HepG2 (cell line): ENCODE results near the gene FCN3. TPM values are rescaled to one million over a fixed set of nuclear protein-coding genes. Genes with fewer than 3 reads are reported as not detected.

ENCODE experiments used
- ATAC-seq: fragments of 200-7000 bp; cut with Tn5 transposase; 3 replicates; pipeline ENCODE4 v1.9.1; 2020; ENCODE audit warnings: mild to moderate bottlenecking, moderate library complexity
- BruUV-seq: library from RNA; stranded (reverse); fragments of 400-500 nt; replicated peaks from 2 replicates; lab custom pipeline; 2021; lab: Mats Ljungman, UMichigan
- CTCF ChIA-PET: fragments of 300-600 bp; formaldehyde crosslinking; extraction: SDS; loops from one replicate; lab custom pipeline; 2021; ENCODE audit warnings: low total read pairs, inconsistent platforms, low intra/inter-chr PET ratio; lab: Yijun Ruan, JAX
- POLR2A ChIA-PET: fragments of 350-600 bp; sonication (Branson Sonifier 250); formaldehyde crosslinking; loops from one replicate; lab custom pipeline; 2020; ENCODE audit warnings: antibody characterized with exemption, inconsistent platforms; lab: Yijun Ruan, JAX
- DNase-seq: peaks from one replicate; pipeline ENCODE4 v3.0.0-alpha.2; 2015; ENCODE audit warnings: low spot score
- FAIRE-seq: peaks from 3 replicates; lab custom pipeline; 2011; peaks lifted over from hg19 to GRCh38; lab: Jason Lieb, UNC
- H2AFZ ChIP-seq: one replicate; pipeline ENCODE4 v1.6.1; 2011; ENCODE audit warnings: low read length, inconsistent platforms
- H3K27ac ChIP-seq: fragments of 300-600 bp; 3 replicates; pipeline ENCODE4 v1.8.0; 2011; ENCODE audit warnings: mixed run types, mild to moderate bottlenecking, mixed read lengths, low read length, inconsistent platforms; ENCODE audit not compliant: insufficient read depth; ENCODE audit errors: extremely low read length
- H3K27me3 ChIP-seq, 2 experiments: fragments of 200-600 bp in 1 of 2; 2 replicates in 1 of 2; 3 replicates in 1 of 2; pipeline versions ENCODE4 v1.6.0 to v1.8.0; 2011; ENCODE audit warnings: low read length in 2 of 2, mild to moderate bottlenecking in 2 of 2, moderate library complexity in 2 of 2, inconsistent platforms in 1 of 2; ENCODE audit not compliant: insufficient read depth in 2 of 2, control insufficient read depth in 1 of 2
- H3K36me3 ChIP-seq, 2 experiments: fragments of 200-600 bp in 1 of 2; replicated peaks in 1 of 2; 2 replicates in 1 of 2; 3 replicates in 1 of 2; pipeline versions ENCODE4 v1.5.1 to v1.8.0; 2011; ENCODE audit warnings: low read length in 2 of 2, inconsistent platforms in 1 of 2; ENCODE audit not compliant: insufficient read depth in 2 of 2, control insufficient read depth in 1 of 2
- H3K4me1 ChIP-seq: 2 replicates; pipeline ENCODE4 v1.5.1; 2012; ENCODE audit warnings: low read length, inconsistent platforms; ENCODE audit not compliant: insufficient read depth
- H3K4me2 ChIP-seq: 2 replicates; pipeline ENCODE4 v1.6.0; 2011; ENCODE audit warnings: low read depth, low read length, inconsistent platforms
- H3K4me3 ChIP-seq, 3 experiments: fragments of 200-600 bp in 1 of 3; sonication (generic), shearing (Covaris generic) in 1 of 3; replicated peaks in 1 of 3; 2 replicates each; pipeline ENCODE4 v1.5.1; 2011 to 2016; ENCODE audit warnings: low read length in 3 of 3, inconsistent platforms in 2 of 3, low read depth in 2 of 3, mild to moderate bottlenecking in 2 of 3, control low read depth in 1 of 3, mixed read lengths in 1 of 3; ENCODE audit not compliant: insufficient read depth in 1 of 3
- H3K79me2 ChIP-seq: one replicate; pipeline ENCODE4 v1.6.1; 2011; ENCODE audit warnings: low read length, inconsistent platforms; ENCODE audit not compliant: insufficient read depth
- H3K9ac ChIP-seq: 2 replicates; pipeline ENCODE4 v1.6.0; 2011; ENCODE audit warnings: mild to moderate bottlenecking, low read depth, low read length, inconsistent platforms; ENCODE audit not compliant: insufficient read depth
- H3K9me3 ChIP-seq: 2 replicates; pipeline ENCODE4 v1.5.1; 2012; ENCODE audit warnings: mild to moderate bottlenecking, low read length
- H4K20me1 ChIP-seq: 2 replicates; pipeline ENCODE4 v1.6.0; 2011; ENCODE audit warnings: inconsistent platforms, mild to moderate bottlenecking, low read length, moderate library complexity; ENCODE audit not compliant: insufficient read depth
- ARNTL ChIP-seq: sonication (generic); formaldehyde crosslinking; IDR thresholded peaks from 2 replicates; pipeline ENCODE4 v1.4.0; 2020; ENCODE audit warnings: mild to moderate bottlenecking, missing genetic modification reagents
- FIP1L1 ChIP-seq: fragments of 200-400 bp; formaldehyde crosslinking; IDR thresholded peaks from 2 replicates; pipeline ENCODE4 v1.6.1; 2018; ENCODE audit warnings: low read depth, mild to moderate bottlenecking, low read length, moderate library complexity, borderline replicate concordance; ENCODE audit not compliant: insufficient read depth
- HOXA7 ChIP-seq: sonication (generic); formaldehyde crosslinking; IDR thresholded peaks from 2 replicates; pipeline ENCODE4 v1.8.1; 2022; ENCODE audit warnings: mild to moderate bottlenecking, missing genetic modification reagents, moderate library complexity
- JUNB ChIP-seq: sonication (generic); formaldehyde crosslinking; IDR thresholded peaks from 2 replicates; pipeline ENCODE4 v1.8.0; 2022; ENCODE audit warnings: missing genetic modification reagents, mild to moderate bottlenecking, borderline replicate concordance
- MEIS1 ChIP-seq: sonication (generic); formaldehyde crosslinking; IDR thresholded peaks from 2 replicates; pipeline ENCODE4 v1.9.0; 2021; ENCODE audit warnings: mild to moderate bottlenecking, missing genetic modification reagents, moderate library complexity, borderline replicate concordance
- NFATC3 ChIP-seq: sonication (generic); formaldehyde crosslinking; IDR thresholded peaks from 2 replicates; pipeline ENCODE4 v1.5.1; 2020; ENCODE audit warnings: mild to moderate bottlenecking, missing genetic modification reagents
- NRL ChIP-seq: sonication (generic); formaldehyde crosslinking; IDR thresholded peaks from 2 replicates; pipeline ENCODE4 v1.5.0; 2020; ENCODE audit warnings: missing genetic modification reagents, mild to moderate bottlenecking, moderate library complexity, borderline replicate concordance
- PRMT3 ChIP-seq: sonication (generic); formaldehyde crosslinking; IDR thresholded peaks from 2 replicates; pipeline ENCODE4 v1.8.1; 2022; ENCODE audit warnings: low read depth, mild to moderate bottlenecking, moderate library complexity, missing genetic modification reagents, borderline replicate concordance
- RBFOX2 ChIP-seq: fragments of 200-400 bp; formaldehyde crosslinking; IDR thresholded peaks from 2 replicates; pipeline ENCODE4 v1.6.1; 2017; ENCODE audit warnings: low read depth, mild to moderate bottlenecking, low read length
- TBL1XR1 ChIP-seq: fragments of 150-350 bp; IDR thresholded peaks from 2 replicates; pipeline ENCODE4 v1.6.1; 2014; ENCODE audit warnings: borderline replicate concordance, low read length; ENCODE audit not compliant: partially characterized antibody
- TEF ChIP-seq: sonication (generic); formaldehyde crosslinking; IDR thresholded peaks from 2 replicates; pipeline ENCODE4 v1.5.0; 2020; ENCODE audit warnings: missing genetic modification reagents
- ZBTB1 ChIP-seq: sonication (generic); formaldehyde crosslinking; IDR thresholded peaks from 2 replicates; pipeline ENCODE4 v1.4.0; 2020; ENCODE audit warnings: missing genetic modification reagents, borderline replicate concordance
- ZBTB39 ChIP-seq: sonication (generic); formaldehyde crosslinking; IDR thresholded peaks from 2 replicates; pipeline ENCODE4 v1.5.0; 2020; ENCODE audit warnings: missing genetic modification reagents
- ZFP1 ChIP-seq: IDR thresholded peaks from 2 replicates; pipeline ENCODE4 v1.6.1; 2016
- ZNF205 ChIP-seq: IDR thresholded peaks from 2 replicates; pipeline ENCODE4 v1.6.1; 2018; ENCODE audit warnings: missing biosample characterization, missing genetic modification reagents
- ZNF503 ChIP-seq: sonication (generic); formaldehyde crosslinking; IDR thresholded peaks from 2 replicates; pipeline ENCODE4 v1.4.0; 2020; ENCODE audit warnings: missing genetic modification reagents
- ZNF652 ChIP-seq: IDR thresholded peaks from 2 replicates; pipeline ENCODE4 v1.6.1; 2016; ENCODE audit warnings: low read depth, borderline replicate concordance
- ZNF740 ChIP-seq: sonication (generic); formaldehyde crosslinking; IDR thresholded peaks from 2 replicates; pipeline ENCODE4 v1.4.0; 2020; ENCODE audit warnings: missing genetic modification reagents
- ZSCAN30 ChIP-seq: sonication (generic); formaldehyde crosslinking; IDR thresholded peaks from 2 replicates; pipeline ENCODE4 v1.5.0; 2020; ENCODE audit warnings: mild to moderate bottlenecking, missing genetic modification reagents
- WGBS: methylation state at CpG from one replicate; pipeline ENCODE4 v1.1.6; 2017; ENCODE audit warnings: low lambda C conversion rate; 5-methylcytosine and 5-hydroxymethylcytosine counted together
- in situ Hi-C: cut with HindIII; loops from 2 replicates; pipeline ENCODE4 v1.10.0; 2017; ENCODE audit warnings: low pct_unique_long_range_greater_than_20kb; ENCODE audit not compliant: extremely low pct_ligation_motif_present
- intact Hi-C: fragments of 100-400 bp; cut with micrococcal nuclease; formaldehyde crosslinking; loops from one replicate; pipeline ENCODE4 v1.10.0; 2022; ENCODE audit not compliant: unreplicated experiment
- polyA plus RNA-seq, 8 experiments: library from polyadenylated mRNA; depleted of rRNA in 3 of 8; stranded (reverse) in 7 of 8; unstranded in 1 of 8; fragments of >200 nt; fragmentation: Illumina TruSeq in 4 of 8; extraction: Trizol in 4 of 8; gene quantifications; 2 replicates each; pipeline versions ENCODE4 v1.2.1 to v1.2.3, GENCODE V29; 2011 to 2016; ENCODE audit warnings: low read depth in 4 of 8, missing spikeins in 1 of 8, mixed read lengths in 1 of 8; ENCODE audit not compliant: insufficient read depth in 1 of 8
- total RNA-seq, 5 experiments: library from RNA; depleted of rRNA; stranded (reverse); fragments of >200 nt; fragmentation: Illumina TruSeq; extraction: Trizol; gene quantifications; 2 replicates each; pipeline ENCODE4 v1.2.3, GENCODE V29; 2016; ENCODE audit warnings: low read depth in 1 of 5

The FCN3 gene
- total and polyA plus RNA-seq, 2 of the 13 experiments (the other 11 are each of a cell fraction or from before 2014, with no cell fraction given), result not detected

- no peak for TF ChIP-seq ZSCAN30 (CRISPR knock-in tag)
- no peak for TF ChIP-seq ZNF503 (CRISPR knock-in tag)
- no peak for TF ChIP-seq PRMT3 (CRISPR knock-in tag)
- TF ChIP-seq ARNTL (CRISPR knock-in tag), result no peak
- TF ChIP-seq FIP1L1, result no peak
- TF ChIP-seq TBL1XR1, result no peak
- TF ChIP-seq RBFOX2, result no peak
- no peak for TF ChIP-seq ZNF652 (CRISPR knock-in tag)
- no peak for TF ChIP-seq ZFP1 (CRISPR knock-in tag)
- TF ChIP-seq, all 625 proteins: peak for 15
Measured at GRCh38 chr1:27332536-27333281, 41.9 kb downstream of the FCN3 start (continued).

- no TSS peak for BruUV-seq
- WGBS, result 93% methylated on average over 3 of the region's 5 CpGs
- peaks cover 18 to 71% of the 10 kb centered on the region in 2 experiments for H3K36me3 ChIP-seq
- in situ Hi-C loops, result no loop called here
- POLR2A ChIA-PET, result interaction anchor here (1.2 kb wide), 1 partner anchor 10 kb away, joined by 5 read pairs; the partner anchor contains the start of gene SYTL1
- CTCF ChIA-PET, result no interaction called here
- no peak overlapping the region for H3K9ac ChIP-seq
- no peak overlapping the region for H3K4me2 ChIP-seq
- intact Hi-C loops, result no loop called here
- no peak for FAIRE-seq
- H3K27ac ChIP-seq, result no peak overlapping the region
- no peak overlapping the region for H2AFZ ChIP-seq
- H3K4me3 ChIP-seq, result no peak overlapping the region
- H3K79me2 ChIP-seq, result peaks cover 10% of the 10 kb centered on the region
- no peak for ATAC-seq
- no peak for DNase-seq
- no peaks in the 10 kb centered on the region for H3K4me1 ChIP-seq
- H4K20me1 ChIP-seq, result no peaks in the 10 kb centered on the region
- no peaks in the 10 kb centered on the region for H3K27me3 ChIP-seq
- no peaks in the 10 kb centered on the region for H3K9me3 ChIP-seq
- no peak for TF ChIP-seq ZNF740 (CRISPR knock-in tag)
- no peak for TF ChIP-seq MEIS1 (CRISPR knock-in tag)
- no peak for TF ChIP-seq NFATC3 (CRISPR knock-in tag)
- no peak for TF ChIP-seq ZBTB1 (CRISPR knock-in tag)
- TF ChIP-seq NRL (CRISPR knock-in tag), result no peak
- no peak for TF ChIP-seq JUNB
- TF ChIP-seq ZNF205 (CRISPR knock-in tag), result no peak
- TF ChIP-seq ZBTB39 (CRISPR knock-in tag), result no peak
- no peak for TF ChIP-seq HOXA7 (CRISPR knock-in tag)
- no peak for TF ChIP-seq TEF (CRISPR knock-in tag)
Measured at GRCh38 chr1:27331922-27332321, 42.7 kb downstream of the FCN3 start.
